PC-3 (cell line): ENCODE measurements around the gene B4GALT5. TPM values are rescaled to one million over a fixed set of nuclear protein-coding genes. Genes with fewer than 3 reads are reported as not detected.

Experiments used
- ATAC-seq: fragments of 200-7000 bp; cut with Tn5 transposase; 2 replicates; pipeline ENCODE4 v1.9.1; 2020; ENCODE audit warnings: mild to moderate bottlenecking, moderate library complexity
- BruUV-seq: library from RNA; stranded (reverse); fragments of 400-500 nt; replicated peaks from 2 replicates; lab custom pipeline; 2021; lab: Mats Ljungman, UMichigan
- CTCF ChIA-PET: fragments of 300-600 bp; sonication (Branson Sonifier 250); formaldehyde crosslinking; loops from one replicate; lab custom pipeline; 2022; ENCODE audit warnings: antibody characterized with exemption; lab: Charles Lee
- POLR2A ChIA-PET: fragments of 300-600 bp; sonication (Branson Sonifier 250); formaldehyde crosslinking; loops from one replicate; lab custom pipeline; 2022; ENCODE audit warnings: antibody characterized with exemption; ENCODE audit not compliant: unreplicated experiment; lab: Charles Lee
- DNase-seq: peaks from one replicate; pipeline ENCODE4 v3.0.0-alpha.2; 2015
- H2AFZ ChIP-seq: fragments of 300-600 bp; sonication (generic); 2 replicates; pipeline ENCODE4 v1.6.0; 2016; ENCODE audit warnings: antibody characterized with exemption, low read length
- H3F3A ChIP-seq: fragments of 300-600 bp; sonication (generic); one replicate; pipeline ENCODE4 v1.6.0; 2017; ENCODE audit warnings: antibody characterized with exemption, low read length, control low read depth, mild to moderate bottlenecking; ENCODE audit not compliant: unreplicated experiment
- H3K27ac ChIP-seq: fragments of 300-600 bp; sonication (generic); 2 replicates; pipeline ENCODE4 v1.5.1; 2016; ENCODE audit warnings: mild to moderate bottlenecking, low read length
- H3K27me3 ChIP-seq: fragments of 300-600 bp; sonication (generic); 2 replicates; pipeline ENCODE4 v1.6.1; 2016; ENCODE audit warnings: low read length, mixed read lengths
- H3K36me3 ChIP-seq: fragments of 300-600 bp; sonication (generic); 2 replicates; pipeline ENCODE4 v1.6.1; 2016; ENCODE audit warnings: low read depth, mixed run types, low read length, mixed read lengths
- H3K4me1 ChIP-seq: fragments of 300-600 bp; sonication (generic); 2 replicates; pipeline ENCODE4 v1.5.1; 2016; ENCODE audit warnings: low read length; ENCODE audit not compliant: insufficient read depth
- H3K4me2 ChIP-seq: fragments of 300-600 bp; sonication (generic); 2 replicates; pipeline ENCODE4 v1.6.0; 2016; ENCODE audit warnings: low read length
- H3K4me3 ChIP-seq: fragments of 300-600 bp; sonication (generic); 2 replicates; pipeline ENCODE4 v1.5.1; 2016; ENCODE audit warnings: mild to moderate bottlenecking, low read length, mixed read lengths
- H3K79me2 ChIP-seq: fragments of 300-600 bp; sonication (generic); 2 replicates; pipeline ENCODE4 v1.6.1; 2017; ENCODE audit warnings: low read length, mixed read lengths
- H3K9ac ChIP-seq: fragments of 300-600 bp; sonication (generic); 2 replicates; pipeline ENCODE4 v1.6.0; 2016; ENCODE audit warnings: mild to moderate bottlenecking, low read length
- H3K9me2 ChIP-seq: fragments of 300-600 bp; sonication (generic); replicated peaks from 2 replicates; pipeline ENCODE4 v1.6.1; 2016; ENCODE audit warnings: mixed run types, low read length, mixed read lengths
- H3K9me3 ChIP-seq: fragments of 300-600 bp; sonication (generic); 2 replicates; pipeline ENCODE4 v1.6.1; 2016; ENCODE audit warnings: low read length, mixed read lengths
- H4K20me1 ChIP-seq: fragments of 300-600 bp; sonication (generic); 2 replicates; pipeline ENCODE4 v1.6.1; 2016; ENCODE audit warnings: low read length, mixed read lengths
- EZH2 ChIP-seq: fragments of 300-600 bp; sonication (generic); IDR thresholded peaks from one replicate; pipeline ENCODE4 v1.6.1; 2017; ENCODE audit warnings: antibody characterized with exemption, mild to moderate bottlenecking, low read length; ENCODE audit not compliant: unreplicated experiment
- EZH2phosphoT487 ChIP-seq: fragments of 300-600 bp; sonication (generic); IDR thresholded peaks from 2 replicates; pipeline ENCODE4 v1.6.1; 2018; ENCODE audit warnings: mild to moderate bottlenecking, antibody characterized with exemption, low read length, borderline replicate concordance
- intact Hi-C: fragments of 100-400 bp; cut with micrococcal nuclease; formaldehyde crosslinking; loops from 2 replicates; pipeline ENCODE4 v1.9.0; 2023
- total RNA-seq: library from RNA; depleted of rRNA; stranded (reverse); fragments of >200 nt; gene quantifications from 2 replicates; pipeline ENCODE4 v1.2.3, GENCODE V29; 2014
- TF ChIP-seq, protein P1 (sequence below): fragments of 300-600 bp; sonication (generic); conservative IDR thresholded peaks from 2 replicates; pipeline ENCODE4 v1.5.1; 2017; ENCODE audit warnings: antibody characterized with exemption, low read depth, mild to moderate bottlenecking, low read length

Gene B4GALT5
- total RNA-seq, 1 experiment from 2014 or later: 18.1 TPM

GRCh38 chr20:49695830-49696229 lies 17.8 kb downstream of the B4GALT5 start:
- H4K20me1 ChIP-seq: peaks cover 11% of the 10 kb centered on the region; the same call in 1 of the 2 replicates
- H2AFZ ChIP-seq: no peak overlapping the region
- H3K9me2 ChIP-seq: no peaks in the 10 kb centered on the region
- H3K27me3 ChIP-seq: no peaks in the 10 kb centered on the region
- peaks cover 70% of the 10 kb centered on the region for H3K4me1 ChIP-seq
- BruUV-seq: no TSS peak
- H3K79me2 ChIP-seq: peaks cover 100% of the 10 kb centered on the region
- POLR2A ChIA-PET: no interaction called here
- H3K4me2 ChIP-seq: no peak overlapping the region
- H3F3A ChIP-seq: no peaks in the 10 kb centered on the region
- intact Hi-C loops: no loop called here
- TF ChIP-seq EZH2: no peak
- TF ChIP-seq, protein P1, sequence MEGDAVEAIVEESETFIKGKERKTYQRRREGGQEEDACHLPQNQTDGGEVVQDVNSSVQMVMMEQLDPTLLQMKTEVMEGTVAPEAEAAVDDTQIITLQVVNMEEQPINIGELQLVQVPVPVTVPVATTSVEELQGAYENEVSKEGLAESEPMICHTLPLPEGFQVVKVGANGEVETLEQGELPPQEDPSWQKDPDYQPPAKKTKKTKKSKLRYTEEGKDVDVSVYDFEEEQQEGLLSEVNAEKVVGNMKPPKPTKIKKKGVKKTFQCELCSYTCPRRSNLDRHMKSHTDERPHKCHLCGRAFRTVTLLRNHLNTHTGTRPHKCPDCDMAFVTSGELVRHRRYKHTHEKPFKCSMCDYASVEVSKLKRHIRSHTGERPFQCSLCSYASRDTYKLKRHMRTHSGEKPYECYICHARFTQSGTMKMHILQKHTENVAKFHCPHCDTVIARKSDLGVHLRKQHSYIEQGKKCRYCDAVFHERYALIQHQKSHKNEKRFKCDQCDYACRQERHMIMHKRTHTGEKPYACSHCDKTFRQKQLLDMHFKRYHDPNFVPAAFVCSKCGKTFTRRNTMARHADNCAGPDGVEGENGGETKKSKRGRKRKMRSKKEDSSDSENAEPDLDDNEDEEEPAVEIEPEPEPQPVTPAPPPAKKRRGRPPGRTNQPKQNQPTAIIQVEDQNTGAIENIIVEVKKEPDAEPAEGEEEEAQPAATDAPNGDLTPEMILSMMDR: no peak
- TF ChIP-seq EZH2phosphoT487: no peak
- ATAC-seq (no peak), DNase-seq (no peak)
- CTCF ChIA-PET: no interaction called here
- H3K27ac ChIP-seq: no peak overlapping the region
- no peaks in the 10 kb centered on the region for H3K9me3 ChIP-seq
- H3K36me3 ChIP-seq: no peaks in the 10 kb centered on the region; the same call in 1 of the 2 replicates
- no peak overlapping the region for H3K4me3 ChIP-seq
- no peak overlapping the region for H3K9ac ChIP-seq

DNA sequence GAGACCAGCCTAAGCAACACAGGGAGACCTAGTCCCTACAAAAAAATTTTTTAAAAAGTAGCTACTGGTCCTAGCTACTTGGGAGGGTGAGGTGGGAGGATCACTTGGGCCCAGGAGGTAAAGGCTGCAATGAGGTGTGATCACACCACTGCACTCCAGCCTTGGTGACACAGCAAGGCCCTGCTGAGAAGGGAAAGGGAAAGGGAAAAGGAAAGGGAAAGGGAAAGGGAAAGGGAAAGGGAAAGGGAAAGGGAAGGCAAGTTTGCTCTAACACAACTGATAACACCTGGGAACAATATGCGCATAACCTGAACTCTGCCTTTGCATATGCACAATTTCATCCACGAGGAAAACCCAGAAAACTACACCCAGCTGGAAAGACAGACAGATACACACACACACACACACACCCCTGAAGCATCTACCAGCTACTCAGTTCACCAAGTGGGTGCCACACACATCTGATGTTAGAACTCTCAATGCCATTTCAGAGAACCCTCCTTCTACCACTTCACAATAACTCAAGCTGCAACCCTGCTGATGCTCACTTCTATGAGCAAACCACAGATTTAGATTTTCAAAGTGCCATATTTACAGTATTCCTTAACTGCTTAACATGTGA lies 19.1 kb downstream of the B4GALT5 start:
- H3K36me3 ChIP-seq: no peaks in the 10 kb centered on the region; the same call in 1 of the 2 replicates

More for the DNA sequence above, 19.1 kb downstream of the B4GALT5 start:
- no peaks in the 10 kb centered on the region for H3K9me2 ChIP-seq
- H3K4me2 ChIP-seq: no peak overlapping the region
- intact Hi-C loops: no loop called here
- ChIA-PET POLR2A (no interaction called here), CTCF (interaction anchor here (0.6 kb wide), 1 partner anchor 448 kb away, joined by 6 read pairs; no protein-coding TSS in a partner anchor)
- H3K4me3 ChIP-seq: no peak overlapping the region
- DNase-seq (no peak), ATAC-seq (no peak)
- peaks cover 60% of the 10 kb centered on the region for H3K4me1 ChIP-seq
- H3K79me2 ChIP-seq: peaks cover 100% of the 10 kb centered on the region
- no TSS peak for BruUV-seq
- no peaks in the 10 kb centered on the region for H3K9me3 ChIP-seq
- no peak overlapping the region for H3K27ac ChIP-seq
- H4K20me1 ChIP-seq: peaks cover 13% of the 10 kb centered on the region; the same call in 1 of the 2 replicates
- TF ChIP-seq EZH2phosphoT487 (no peak), EZH2 (no peak)
- TF ChIP-seq, protein P1: no peak
- no peaks in the 10 kb centered on the region for H3K27me3 ChIP-seq
- H3K9ac ChIP-seq: no peak overlapping the region
- H3F3A ChIP-seq: no peaks in the 10 kb centered on the region
- H2AFZ ChIP-seq: no peak overlapping the region
